ENCODE measurements around the gene CPT1B.

DNA sequence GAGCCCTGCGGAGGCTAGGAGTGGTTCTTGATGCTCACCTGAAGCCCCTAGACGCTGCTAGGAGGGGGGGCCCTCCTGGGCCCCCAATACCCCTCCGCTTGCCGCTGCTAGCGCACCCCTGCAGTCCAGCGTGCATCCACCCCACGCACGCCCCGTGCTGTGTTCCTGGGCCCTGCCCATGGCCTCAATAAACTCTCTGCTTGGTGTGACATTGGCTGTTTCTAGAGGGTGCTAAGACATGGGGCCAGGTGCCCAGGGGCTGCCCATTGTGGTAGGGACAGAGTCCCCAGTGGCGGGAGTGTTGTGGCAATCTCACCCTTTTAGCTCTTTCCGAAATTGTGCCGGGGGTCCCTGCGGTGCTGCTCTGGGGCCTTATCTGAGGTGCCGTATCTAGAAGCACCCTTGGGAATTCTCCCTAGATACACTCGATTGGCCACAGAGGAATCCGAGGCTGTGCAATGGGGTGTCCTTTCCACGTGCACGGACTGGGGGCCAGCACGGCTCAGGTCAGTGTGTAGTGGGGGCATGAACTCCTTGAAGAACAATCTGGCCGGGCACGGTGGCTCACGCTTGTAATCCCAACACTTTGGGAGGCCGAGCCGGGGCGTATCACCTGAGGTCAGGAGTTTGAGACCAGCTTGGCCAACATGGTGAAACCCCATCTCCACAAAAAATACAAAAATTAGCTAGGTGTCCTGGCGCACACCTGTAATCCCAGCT is 33.3 kb upstream of the CPT1B start:
- TF ChIP-seq CTCF (IDR thresholded peaks at IDR 0.05) (no peak), POLR2A (IDR thresholded peaks at IDR 0.05) (no peak)

All from lower leg skin (tissue), 3 donors.